ENCODE data around the gene HCFC1R1. TPM values are rescaled to one million over a fixed set of nuclear protein-coding genes. Genes with fewer than 3 reads are reported as not detected.

HCFC1R1 gene
- total RNA-seq, 2 donors from 2014 or later: 49.8 to 59.1 TPM

- no peak overlapping the region for H3K9ac ChIP-seq (ENCODE audit: extremely low read depth, low read length, poor library complexity, severe bottlenecking)
- H3K27ac Mint-ChIP-seq: no peak overlapping the region
- no peak overlapping the region for H3K4me3 ChIP-seq (ENCODE audit: low read length)
- 9 to 18% methylated on average over 22 to 58 of the region's 58 CpGs for WGBS, 2 experiments (ENCODE audit: insufficient coverage in 1 of 2, insufficient read length in 1 of 2)
- H3K9me3 Mint-ChIP-seq: no peaks in the 10 kb centered on the region
- H3K27me3 ChIP-seq (ENCODE audit: control insufficient read depth, insufficient read depth, low read length, poor library complexity, severe bottlenecking): peaks cover 11% of the 10 kb centered on the region
- H3K4me1 ChIP-seq (ENCODE audit: control insufficient read depth, insufficient read depth, low read length): no peaks in the 10 kb centered on the region
- H3K27ac ChIP-seq (ENCODE audit: low read depth, low read length): no peak overlapping the region
- H3K36me3 ChIP-seq (ENCODE audit: control insufficient read depth, insufficient read depth, low read length): peaks cover 19% of the 10 kb centered on the region
- H3K4me3 Mint-ChIP-seq: no peak overlapping the region
- H3K9me3 ChIP-seq (ENCODE audit: control insufficient read depth, low read length): no peaks in the 10 kb centered on the region
- peaks cover 31% of the 10 kb centered on the region for H3K27me3 Mint-ChIP-seq (ENCODE audit: insufficient read depth)
- DNase-seq: peak; percentile 98
- H3K36me3 Mint-ChIP-seq (ENCODE audit: low read depth): peaks cover 21% of the 10 kb centered on the region
- peaks cover 4% of the 10 kb centered on the region for H3K4me1 Mint-ChIP-seq
- TF ChIP-seq, protein P1, sequence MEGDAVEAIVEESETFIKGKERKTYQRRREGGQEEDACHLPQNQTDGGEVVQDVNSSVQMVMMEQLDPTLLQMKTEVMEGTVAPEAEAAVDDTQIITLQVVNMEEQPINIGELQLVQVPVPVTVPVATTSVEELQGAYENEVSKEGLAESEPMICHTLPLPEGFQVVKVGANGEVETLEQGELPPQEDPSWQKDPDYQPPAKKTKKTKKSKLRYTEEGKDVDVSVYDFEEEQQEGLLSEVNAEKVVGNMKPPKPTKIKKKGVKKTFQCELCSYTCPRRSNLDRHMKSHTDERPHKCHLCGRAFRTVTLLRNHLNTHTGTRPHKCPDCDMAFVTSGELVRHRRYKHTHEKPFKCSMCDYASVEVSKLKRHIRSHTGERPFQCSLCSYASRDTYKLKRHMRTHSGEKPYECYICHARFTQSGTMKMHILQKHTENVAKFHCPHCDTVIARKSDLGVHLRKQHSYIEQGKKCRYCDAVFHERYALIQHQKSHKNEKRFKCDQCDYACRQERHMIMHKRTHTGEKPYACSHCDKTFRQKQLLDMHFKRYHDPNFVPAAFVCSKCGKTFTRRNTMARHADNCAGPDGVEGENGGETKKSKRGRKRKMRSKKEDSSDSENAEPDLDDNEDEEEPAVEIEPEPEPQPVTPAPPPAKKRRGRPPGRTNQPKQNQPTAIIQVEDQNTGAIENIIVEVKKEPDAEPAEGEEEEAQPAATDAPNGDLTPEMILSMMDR (conservative IDR thresholded peaks at IDR 0.05): peak; percentile 91
These were observed 4.4 kb upstream of the HCFC1R1 start for GRCh38 chr16:3027983-3028715.

- no peak for DNase-seq
- Histone ChIP-seq H3K27me3 (ENCODE audit: control insufficient read depth, insufficient read depth, low read length, poor library complexity, severe bottlenecking) (peaks cover 4% of the 10 kb centered on the region), H3K4me1 (ENCODE audit: control insufficient read depth, insufficient read depth, low read length) (peaks cover 6% of the 10 kb centered on the region), H3K9ac (ENCODE audit: extremely low read depth, low read length, poor library complexity, severe bottlenecking) (no peak overlapping the region), H3K9me3 (ENCODE audit: control insufficient read depth, low read length) (no peaks in the 10 kb centered on the region), H3K36me3 (ENCODE audit: control insufficient read depth, insufficient read depth, low read length) (peaks cover 24% of the 10 kb centered on the region), H3K27ac (ENCODE audit: low read depth, low read length) (no peak overlapping the region), H3K4me3 (ENCODE audit: low read length) (no peak overlapping the region)
- H3K4me1 Mint-ChIP-seq: peaks cover 11% of the 10 kb centered on the region
- H3K9me3 Mint-ChIP-seq: no peaks in the 10 kb centered on the region
- TF ChIP-seq, protein P1 (conservative IDR thresholded peaks at IDR 0.05): no peak
- WGBS, 2 experiments (ENCODE audit: insufficient coverage in 1 of 2, insufficient read length in 1 of 2): 93% methylated on average over 8 of the region's 8 CpGs; no CpG with 5 or more reads in 1 of the 2 experiments
- no peak overlapping the region for H3K27ac Mint-ChIP-seq
- peaks cover 25% of the 10 kb centered on the region for H3K27me3 Mint-ChIP-seq (ENCODE audit: insufficient read depth)
- H3K36me3 Mint-ChIP-seq (ENCODE audit: low read depth): peaks cover 21% of the 10 kb centered on the region
- H3K4me3 Mint-ChIP-seq: no peak overlapping the region
These were observed 3.7 kb upstream of the HCFC1R1 start for GRCh38 chr16:3027489-3027795.

GRCh38 chr16:3026609-3027488 is 3.1 kb upstream of the HCFC1R1 start:
- H3K27ac Mint-ChIP-seq: no peak overlapping the region
- H3K36me3 ChIP-seq (ENCODE audit: control insufficient read depth, insufficient read depth, low read length): peaks cover 28% of the 10 kb centered on the region
- peaks cover 17% of the 10 kb centered on the region for H3K4me1 Mint-ChIP-seq
- TF ChIP-seq, protein P1 (conservative IDR thresholded peaks at IDR 0.05): no peak
- no peaks in the 10 kb centered on the region for H3K9me3 ChIP-seq (ENCODE audit: control insufficient read depth, low read length)
- H3K27me3 Mint-ChIP-seq (ENCODE audit: insufficient read depth): peaks cover 23% of the 10 kb centered on the region
- H3K9me3 Mint-ChIP-seq: no peaks in the 10 kb centered on the region
- H3K27me3 ChIP-seq (ENCODE audit: control insufficient read depth, insufficient read depth, low read length, poor library complexity, severe bottlenecking): peaks cover 4% of the 10 kb centered on the region
- H3K4me3 Mint-ChIP-seq: no peak overlapping the region
- 95 to 96% methylated on average over 20 to 24 of the region's 24 CpGs for WGBS, 2 experiments (ENCODE audit: insufficient coverage in 1 of 2, insufficient read length in 1 of 2)
- peaks cover 10% of the 10 kb centered on the region for H3K4me1 ChIP-seq (ENCODE audit: control insufficient read depth, insufficient read depth, low read length)
- no peak overlapping the region for H3K4me3 ChIP-seq (ENCODE audit: low read length)
- H3K27ac ChIP-seq (ENCODE audit: low read depth, low read length): no peak overlapping the region
- peaks cover 23% of the 10 kb centered on the region for H3K36me3 Mint-ChIP-seq (ENCODE audit: low read depth)
- DNase-seq: peak; percentile 66
- no peak overlapping the region for H3K9ac ChIP-seq (ENCODE audit: extremely low read depth, low read length, poor library complexity, severe bottlenecking)
